Smooth muscle cell (in vitro differentiated cells): Measurements from ENCODE around the gene CFDP1. TPM values are rescaled to one million over a fixed set of nuclear protein-coding genes. Genes with fewer than 3 reads are reported as not detected.

Experiments
- DNase-seq: peaks from one replicate; lab custom pipeline; 2025; ENCODE audit not compliant: unreplicated experiment; lab: John Stamatoyannopoulos, UW
- H2AFZ ChIP-seq: fragments of 200-600 bp; sonication (generic); 2 replicates; pipeline ENCODE4 v1.6.0; 2016; ENCODE audit warnings: antibody characterized with exemption, low read depth, mild to moderate bottlenecking
- H3F3A ChIP-seq: fragments of 200-600 bp; sonication (generic); 2 replicates; pipeline ENCODE4 v1.6.0; 2017; ENCODE audit warnings: antibody characterized with exemption, low read depth
- H3K27ac ChIP-seq: fragments of 200-600 bp; sonication (generic); 2 replicates; pipeline ENCODE4 v1.5.1; 2016; ENCODE audit warnings: low read depth, mild to moderate bottlenecking
- H3K27me3 ChIP-seq: fragments of 200-600 bp; sonication (generic); 2 replicates; pipeline ENCODE4 v1.6.1; 2016; ENCODE audit warnings: low read depth, mild to moderate bottlenecking
- H3K36me3 ChIP-seq: fragments of 200-600 bp; sonication (generic); 2 replicates; pipeline ENCODE4 v1.5.1; 2016; ENCODE audit warnings: low read depth
- H3K4me1 ChIP-seq: fragments of 200-600 bp; sonication (generic); 2 replicates; pipeline ENCODE4 v1.5.1; 2016; ENCODE audit warnings: low read depth
- H3K4me2 ChIP-seq: fragments of 200-600 bp; sonication (generic); 2 replicates; pipeline ENCODE4 v1.6.0; 2016; ENCODE audit warnings: mild to moderate bottlenecking
- H3K4me3 ChIP-seq: fragments of 200-600 bp; sonication (generic); 2 replicates; pipeline ENCODE4 v1.5.1; 2016; ENCODE audit warnings: mild to moderate bottlenecking
- H3K79me2 ChIP-seq: fragments of 200-600 bp; sonication (generic); 2 replicates; pipeline ENCODE4 v1.6.0; 2016; ENCODE audit warnings: low read depth, mild to moderate bottlenecking
- H3K9ac ChIP-seq: fragments of 200-600 bp; sonication (generic); 2 replicates; pipeline ENCODE4 v1.6.0; 2016; ENCODE audit warnings: low read depth
- H3K9me3 ChIP-seq: fragments of 200-600 bp; sonication (generic); replicated peaks from 2 replicates; pipeline ENCODE4 v1.5.1; 2016; ENCODE audit warnings: low read depth
- H4K20me1 ChIP-seq: fragments of 200-600 bp; sonication (generic); 2 replicates; pipeline ENCODE4 v1.6.0; 2016; ENCODE audit warnings: low read depth
- CTCF ChIP-seq: fragments of 200-600 bp; sonication (generic); IDR thresholded peaks from 2 replicates; pipeline ENCODE4 v1.5.1; 2017; ENCODE audit warnings: borderline replicate concordance, mild to moderate bottlenecking, antibody characterized with exemption; ENCODE audit not compliant: insufficient read depth, poor library complexity, severe bottlenecking
- WGBS: methylation state at CpG from one replicate; pipeline ENCODE4 v1.1.7; 2016; ENCODE audit warnings: low lambda C conversion rate; 5-methylcytosine and 5-hydroxymethylcytosine counted together
- polyA plus RNA-seq: library from polyadenylated mRNA; unstranded; fragments of >200 nt; fragmentation: Nextera tagmentation; extraction: Ambion mirVana; gene quantifications from 2 replicates; pipeline ENCODE4 v1.2.1, GENCODE V29; 2016
- total RNA-seq: library from RNA; depleted of rRNA; stranded (reverse); fragments of >200 nt; gene quantifications from 2 replicates; pipeline ENCODE4 v1.2.3, GENCODE V29; 2014

CFDP1 gene
- total and polyA plus RNA-seq, 2 experiments from 2014 or later = 59.0 to 91.0 TPM

GRCh38 chr16:75479421-75479990 is 46.2 kb upstream of the CFDP1 start:
- H3K79me2 ChIP-seq = no peaks in the 10 kb centered on the region
- no peak overlapping the region for H3K9ac ChIP-seq
- WGBS = 96% methylated on average over 40 of the region's 47 CpGs

GRCh38 chr16:75478480-75479345 is 45.4 kb upstream of the CFDP1 start:
- no peak overlapping the region for H2AFZ ChIP-seq
- H3K9ac ChIP-seq = no peak overlapping the region
- no peak overlapping the region for H3K4me2 ChIP-seq
- no peaks in the 10 kb centered on the region for H3K27me3 ChIP-seq
- no peaks in the 10 kb centered on the region for H3K9me3 ChIP-seq
- H3K4me3 ChIP-seq = no peak overlapping the region
- H3F3A ChIP-seq = no peaks in the 10 kb centered on the region
- no peaks in the 10 kb centered on the region for H3K79me2 ChIP-seq
- no peaks in the 10 kb centered on the region for H4K20me1 ChIP-seq
- no peak overlapping the region for H3K27ac ChIP-seq
- no peaks in the 10 kb centered on the region for H3K36me3 ChIP-seq
- no peak for TF ChIP-seq CTCF
- H3K4me1 ChIP-seq = no peaks in the 10 kb centered on the region
- DNase-seq = no peak
- 97% methylated on average over 80 of the region's 80 CpGs for WGBS

More at GRCh38 chr16:75479421-75479990, 46.2 kb upstream of the CFDP1 start:
- H3K36me3 ChIP-seq = no peaks in the 10 kb centered on the region
- no peaks in the 10 kb centered on the region for H3K9me3 ChIP-seq
- no peak overlapping the region for H2AFZ ChIP-seq
- H3K27me3 ChIP-seq = no peaks in the 10 kb centered on the region
- no peaks in the 10 kb centered on the region for H4K20me1 ChIP-seq
- H3F3A ChIP-seq = no peaks in the 10 kb centered on the region
- no peaks in the 10 kb centered on the region for H3K4me1 ChIP-seq
- no peak overlapping the region for H3K27ac ChIP-seq
- no peak for DNase-seq
- H3K4me3 ChIP-seq = no peak overlapping the region
- no peak for TF ChIP-seq CTCF
- H3K4me2 ChIP-seq = no peak overlapping the region

GRCh38 chr16:75477680-75478473 is 44.6 kb upstream of the CFDP1 start:
- no peaks in the 10 kb centered on the region for H3K4me1 ChIP-seq
- no peak for DNase-seq
- no peak overlapping the region for H3K4me3 ChIP-seq
- no peak overlapping the region for H2AFZ ChIP-seq
- WGBS = 98% methylated on average over 4 of the region's 4 CpGs
- H4K20me1 ChIP-seq = no peaks in the 10 kb centered on the region
- no peaks in the 10 kb centered on the region for H3K79me2 ChIP-seq
- H3K4me2 ChIP-seq = no peak overlapping the region
- no peak overlapping the region for H3K9ac ChIP-seq
- H3K9me3 ChIP-seq = no peaks in the 10 kb centered on the region
- no peaks in the 10 kb centered on the region for H3K27me3 ChIP-seq
- no peak overlapping the region for H3K27ac ChIP-seq
- no peak for TF ChIP-seq CTCF
- no peaks in the 10 kb centered on the region for H3K36me3 ChIP-seq
- H3F3A ChIP-seq = no peaks in the 10 kb centered on the region
